Vagina (tissue), 2 donors: ENCODE results near the gene FGFR2. TPM values are rescaled to one million over a fixed set of nuclear protein-coding genes. Genes with fewer than 3 reads are reported as not detected.
A peak's percentile ranks its signal among the peaks of the same experiment; 100 is the strongest.

Experiments
- DNase-seq, 2 donors: peaks; one replicate each; pipeline ENCODE4 v3.0.0-alpha.2; 2017; ENCODE audit errors: extremely low spot score in 2 of 2
- H3K27ac ChIP-seq: fragments of 200-600 bp; sonication (generic); one replicate; pipeline ENCODE4 v1.5.1; 2019
- H3K27me3 ChIP-seq: fragments of 200-600 bp; sonication (generic); one replicate; pipeline ENCODE4 v1.5.1; 2019
- H3K36me3 ChIP-seq, 2 donors: fragments of 200-600 bp; sonication (generic); one replicate each; pipeline ENCODE4 v1.5.1; 2017 to 2019
- H3K4me1 ChIP-seq: fragments of 200-600 bp; sonication (generic); one replicate; pipeline ENCODE4 v1.5.1; 2019
- H3K4me3 ChIP-seq, 2 donors: fragments of 200-600 bp; sonication (generic); 1 replicate in 1 of 2; 2 replicates in 1 of 2; pipeline ENCODE4 v1.5.1; 2016 to 2019
- H3K9me3 ChIP-seq: fragments of 200-600 bp; sonication (generic); one replicate; pipeline ENCODE4 v1.5.1; 2019
- CTCF ChIP-seq, 3 experiments: fragments of 450-650 bp in 2 of 3; fragments of 200-600 bp in 1 of 3; sonication (generic) in 1 of 3; IDR thresholded peaks; one replicate each; pipeline ENCODE4 v1.5.1; 2017 to 2019; ENCODE audit warnings: antibody characterized with exemption in 3 of 3, mild to moderate bottlenecking in 2 of 3, moderate library complexity in 2 of 3
- POLR2A ChIP-seq, 2 donors: fragments of 450-650 bp; IDR thresholded peaks; one replicate each; pipeline ENCODE4 v1.6.1; 2017; ENCODE audit warnings: antibody characterized with exemption in 2 of 2, mild to moderate bottlenecking in 2 of 2, moderate library complexity in 2 of 2
- POLR2AphosphoS5 ChIP-seq, 2 donors: sonication (generic); formaldehyde crosslinking; IDR thresholded peaks; one replicate each; pipeline ENCODE4 v1.9.0; 2017; ENCODE audit warnings: antibody characterized with exemption in 2 of 2, mild to moderate bottlenecking in 2 of 2, low read depth in 1 of 2; ENCODE audit not compliant: insufficient read depth in 1 of 2
- intact Hi-C: fragments of 100-400 bp; cut with DNase I; formaldehyde crosslinking; loops from one replicate; pipeline ENCODE4 v1.15.1; 2023
- total RNA-seq: library from RNA; depleted of rRNA; stranded (reverse); fragments of >200 nt; gene quantifications from one replicate; pipeline ENCODE4 v1.2.3, GENCODE V29; 2016

The FGFR2 gene
- total RNA-seq, 1 donor from 2014 or later: 54.0 TPM

GRCh38 chr10:121526135-121526790, 72.0 kb downstream of the FGFR2 start:
- Histone ChIP-seq H3K9me3 (no peaks in the 10 kb centered on the region), H3K27ac (peak overlapping the region; percentile 66), H3K4me1 (peaks cover 56% of the 10 kb centered on the region), H3K4me3 (no peak overlapping the region), H3K27me3 (no peaks in the 10 kb centered on the region), H3K36me3 (no peaks in the 10 kb centered on the region)
- no peak for TF ChIP-seq CTCF (IDR thresholded peaks at IDR 0.05)
- no peak for TF ChIP-seq POLR2AphosphoS5 (IDR thresholded peaks at IDR 0.05; ENCODE audit: insufficient read depth in 1 of 2, low read depth in 1 of 2)
- no peak for TF ChIP-seq POLR2A (IDR thresholded peaks at IDR 0.05)
- intact Hi-C loops: no loop called here
- DNase-seq: no peak

- H3K4me3 ChIP-seq: no peak overlapping the region
- DNase-seq: no peak
- no peak for TF ChIP-seq CTCF (IDR thresholded peaks at IDR 0.05)
- TF ChIP-seq POLR2A (IDR thresholded peaks at IDR 0.05): no peak
- no peak for TF ChIP-seq POLR2AphosphoS5 (IDR thresholded peaks at IDR 0.05; ENCODE audit: insufficient read depth in 1 of 2, low read depth in 1 of 2)
- H3K36me3 ChIP-seq: no peaks in the 10 kb centered on the region
- intact Hi-C loops: no loop called here
- peaks cover 56% of the 10 kb centered on the region for H3K4me1 ChIP-seq
- H3K27me3 ChIP-seq: no peaks in the 10 kb centered on the region
- no peaks in the 10 kb centered on the region for H3K9me3 ChIP-seq
- peak overlapping the region; percentile 66 for H3K27ac ChIP-seq
Measured at GRCh38 chr10:121525251-121526134, 72.8 kb downstream of the FGFR2 start.

- peaks cover 56% of the 10 kb centered on the region for H3K4me1 ChIP-seq
- H3K9me3 ChIP-seq: no peaks in the 10 kb centered on the region
- no peaks in the 10 kb centered on the region for H3K36me3 ChIP-seq
- TF ChIP-seq POLR2AphosphoS5 (IDR thresholded peaks at IDR 0.05; ENCODE audit: insufficient read depth in 1 of 2, low read depth in 1 of 2): no peak
- TF ChIP-seq POLR2A (IDR thresholded peaks at IDR 0.05): no peak
- TF ChIP-seq CTCF (IDR thresholded peaks at IDR 0.05): no peak
- DNase-seq: no peak
- no peaks in the 10 kb centered on the region for H3K27me3 ChIP-seq
- intact Hi-C loops: no loop called here
- peak overlapping the region; percentile 66 for H3K27ac ChIP-seq
- H3K4me3 ChIP-seq: peak overlapping the region in 1 of 2 donors; percentile 8
Measured at GRCh38 chr10:121524157-121524817, 74.0 kb downstream of the FGFR2 start.

- no peaks in the 10 kb centered on the region for H3K36me3 ChIP-seq
- DNase-seq: no peak
- peak overlapping the region; percentile 27 for H3K27ac ChIP-seq
- no peaks in the 10 kb centered on the region for H3K9me3 ChIP-seq
- no peaks in the 10 kb centered on the region for H3K27me3 ChIP-seq
- no peak for TF ChIP-seq POLR2A (IDR thresholded peaks at IDR 0.05)
- no peak for TF ChIP-seq CTCF (IDR thresholded peaks at IDR 0.05)
- no peak for TF ChIP-seq POLR2AphosphoS5 (IDR thresholded peaks at IDR 0.05; ENCODE audit: insufficient read depth in 1 of 2, low read depth in 1 of 2)
- no peak overlapping the region for H3K4me3 ChIP-seq
- H3K4me1 ChIP-seq: peaks cover 46% of the 10 kb centered on the region
- intact Hi-C loops: no loop called here
Measured at GRCh38 chr10:121522831-121523230, 75.4 kb downstream of the FGFR2 start.
